K562 (cell line): ENCODE data around the gene ACBD4. TPM values are rescaled to one million over a fixed set of nuclear protein-coding genes. Genes with fewer than 3 reads are reported as not detected.

Experiments
- CHD1 ChIP-seq: fragments of 200-600 bp; sonication (generic); IDR thresholded peaks from one replicate; pipeline ENCODE4 v1.6.1; 2012; ENCODE audit warnings: mild to moderate bottlenecking, moderate library complexity, low read length, inconsistent platforms
- CREBBP ChIP-seq: IDR thresholded peaks from one replicate; pipeline ENCODE4 v1.6.1; 2012; ENCODE audit warnings: low read depth, mild to moderate bottlenecking, control low read depth, inconsistent platforms, low read length
- CTCF ChIP-seq, 3 experiments: IDR thresholded peaks in 2 of 3; conservative IDR thresholded peaks in 1 of 3; 2 replicates each; pipeline ENCODE4 v1.5.1; 2011 to 2012; ENCODE audit warnings: low read length in 3 of 3, mild to moderate bottlenecking in 3 of 3, control low read depth in 2 of 3, improper control_type of control experiment in 1 of 3, inconsistent platforms in 1 of 3, low read depth in 1 of 3, mixed read lengths in 1 of 3, moderate library complexity in 1 of 3; ENCODE audit not compliant: insufficient read depth in 2 of 3
- DNMT1 ChIP-seq: fragments of 450-650 bp; IDR thresholded peaks from 2 replicates; pipeline ENCODE4 v1.6.1; 2016; ENCODE audit warnings: antibody characterized with exemption, mild to moderate bottlenecking
- ELF1 ChIP-seq: fragments of 200-800 bp; sonication (Bioruptor generic); IDR thresholded peaks from 2 replicates; pipeline ENCODE4 v1.6.1; 2016; ENCODE audit warnings: missing genetic modification characterization, missing compliant biosample characterization
- HCFC1 ChIP-seq: IDR thresholded peaks from 2 replicates; pipeline ENCODE4 v1.6.1; 2012; ENCODE audit warnings: low read depth, low read length, improper control_type of control experiment
- MYC ChIP-seq, 2 experiments: fragments of 250-450 bp in 1 of 2; sonication (Bioruptor Pico) in 1 of 2; IDR thresholded peaks; 2 replicates each; pipeline versions ENCODE4 v1.5.1 to v1.6.1; 2012 to 2021; ENCODE audit warnings: low read depth in 2 of 2, borderline replicate concordance in 1 of 2, improper control_type of control experiment in 1 of 2, low read length in 1 of 2, mild to moderate bottlenecking in 1 of 2, moderate library complexity in 1 of 2
- RBM22 ChIP-seq: fragments of 200-400 bp; formaldehyde crosslinking; IDR thresholded peaks from 2 replicates; pipeline ENCODE4 v1.6.1; 2018; ENCODE audit warnings: low read length, low read depth; ENCODE audit not compliant: poor library complexity, severe bottlenecking
- SAP30 ChIP-seq: fragments of 200-600 bp; sonication (generic); IDR thresholded peaks from 2 replicates; pipeline ENCODE4 v1.6.1; 2012; ENCODE audit warnings: borderline replicate concordance, low read depth, mild to moderate bottlenecking, moderate library complexity, low read length, control low read depth, inconsistent platforms; ENCODE audit not compliant: insufficient read depth, poor library complexity, severe bottlenecking
- SRF ChIP-seq, 2 experiments: fragments of 250-450, 450-650 bp in 1 of 2; sonication (Bioruptor Pico) in 1 of 2; sonication (generic) in 1 of 2; formaldehyde crosslinking; IDR thresholded peaks; 2 replicates each; pipeline versions ENCODE4 v1.5.0 to v1.5.1; 2020 to 2022; ENCODE audit warnings: mild to moderate bottlenecking in 1 of 2, missing genetic modification reagents in 1 of 2
- TEAD1 ChIP-seq, 2 experiments: fragments of 450-650 bp in 1 of 2; sonication (generic) in 1 of 2; formaldehyde crosslinking; IDR thresholded peaks; 2 replicates each; pipeline versions ENCODE4 v1.4.0 to v1.8.0; 2020 to 2022; ENCODE audit warnings: mild to moderate bottlenecking in 2 of 2, missing genetic modification reagents in 1 of 2
- ZNF217 ChIP-seq: sonication (generic); formaldehyde crosslinking; IDR thresholded peaks from 2 replicates; pipeline ENCODE4 v1.8.0; 2022; ENCODE audit warnings: mild to moderate bottlenecking, missing genetic modification reagents
- polyA plus RNA-seq, 8 experiments: library from polyadenylated mRNA; depleted of rRNA in 4 of 8; stranded (reverse) in 5 of 8; unstranded in 3 of 8; fragments of >200 nt; fragmentation: Nextera tagmentation in 2 of 8; fragmentation: Illumina TruSeq in 1 of 8; extraction: Ambion mirVana in 2 of 8; extraction: Trizol in 1 of 8; gene quantifications; 2 replicates each; pipeline versions ENCODE4 v1.2.1 to v1.2.3, GENCODE V29; 2011 to 2014; ENCODE audit warnings: inconsistent platforms in 1 of 8, missing spikeins in 1 of 8
- total RNA-seq, 7 experiments: library from RNA; depleted of rRNA in 6 of 7; stranded (reverse); fragments of >200 nt in 6 of 7; fragmentation: Illumina TruSeq in 2 of 7; extraction: Trizol in 2 of 7; gene quantifications; 2 replicates each; pipeline versions ENCODE4 v1.2.1 to v1.2.3, GENCODE V29; 2011 to 2021; ENCODE audit warnings: low replicate concordance in 1 of 7
- TF ChIP-seq, protein P1 (sequence below), 2 experiments: fragments of 450-650 bp in 1 of 2; sonication (generic) in 1 of 2; formaldehyde crosslinking in 1 of 2; IDR thresholded peaks in 1 of 2; conservative IDR thresholded peaks in 1 of 2; 2 replicates each; pipeline versions ENCODE4 v1.6.1 to v1.8.1; 2016 to 2023; ENCODE audit warnings: mild to moderate bottlenecking in 2 of 2, moderate library complexity in 2 of 2, inconsistent platforms in 1 of 2, missing genetic modification reagents in 1 of 2
- TF ChIP-seq, protein P2 (sequence below), 2 experiments: fragments of 450-650 bp in 1 of 2; IDR thresholded peaks; 2 replicates each; pipeline ENCODE4 v1.6.1; 2011 to 2017; ENCODE audit warnings: low read depth in 2 of 2, antibody characterized with exemption in 1 of 2, borderline replicate concordance in 1 of 2, low read length in 1 of 2, mild to moderate bottlenecking in 1 of 2, mixed read lengths in 1 of 2; ENCODE audit not compliant: control insufficient read depth in 1 of 2

Gene ACBD4
- total and polyA plus RNA-seq, 9 of the 15 experiments (the other 6 are each of a cell fraction or from before 2014, with no cell fraction given): 0.14 to 6.9 (median 4.6) TPM

GRCh38 chr17:45148183-45149036 is 12.9 kb downstream of the ACBD4 start, which contains the start of gene HEXIM1 (continued):
- TF ChIP-seq, protein P1, sequence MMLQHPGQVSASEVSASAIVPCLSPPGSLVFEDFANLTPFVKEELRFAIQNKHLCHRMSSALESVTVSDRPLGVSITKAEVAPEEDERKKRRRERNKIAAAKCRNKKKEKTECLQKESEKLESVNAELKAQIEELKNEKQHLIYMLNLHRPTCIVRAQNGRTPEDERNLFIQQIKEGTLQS (IDR thresholded peaks at IDR 0.05): peak; percentile 57; the same call in 1 of the 2 replicates
- TF ChIP-seq, protein P1 (CRISPR knock-in tag; conservative IDR thresholded peaks at IDR 0.05): 0 out of 2 replicates have a peak, but pooled peaks have one; percentile 45
- TF ChIP-seq HCFC1 (peak; percentile 91), RBM22 (peak; percentile 98), TEAD1 (CRISPR knock-in tag; IDR thresholded peaks at IDR 0.05) (peak in 1 of 2 experiments; percentile 86; a peak in 3 of 4 replicates), CTCF (IDR thresholded peaks at IDR 0.05 in 2 of 3, conservative IDR thresholded peaks at IDR 0.05 in 1 of 3; ENCODE audit: insufficient read depth in 2 of 3, low read depth in 1 of 3, low read length in 3 of 3) (peak in 2 of 3 experiments; percentile 0 to 2; a peak in 1 of 6 replicates), CREBBP (peak; percentile 53), ELF1 (tag) (peak; percentile 96), ZNF217 (CRISPR knock-in tag) (no peak), MYC (IDR thresholded peaks at IDR 0.05; ENCODE audit: low read depth, low read length) (peak; percentile 20; the same call in 1 of the 2 replicates), MYC (CRISPR knock-in tag; IDR thresholded peaks at IDR 0.05; ENCODE audit: borderline replicate concordance, low read depth) (peak; percentile 79; the same call in 1 of the 2 replicates), CHD1 (peak; percentile 96), SRF (CRISPR knock-in tag; IDR thresholded peaks at IDR 0.05) (peak in 1 of 2 experiments; percentile 90; a peak in 1 of 4 replicates), DNMT1 (peak; percentile 87; the same call in 1 of the 2 replicates), SAP30 (no peak)
- TF ChIP-seq, protein P2, sequence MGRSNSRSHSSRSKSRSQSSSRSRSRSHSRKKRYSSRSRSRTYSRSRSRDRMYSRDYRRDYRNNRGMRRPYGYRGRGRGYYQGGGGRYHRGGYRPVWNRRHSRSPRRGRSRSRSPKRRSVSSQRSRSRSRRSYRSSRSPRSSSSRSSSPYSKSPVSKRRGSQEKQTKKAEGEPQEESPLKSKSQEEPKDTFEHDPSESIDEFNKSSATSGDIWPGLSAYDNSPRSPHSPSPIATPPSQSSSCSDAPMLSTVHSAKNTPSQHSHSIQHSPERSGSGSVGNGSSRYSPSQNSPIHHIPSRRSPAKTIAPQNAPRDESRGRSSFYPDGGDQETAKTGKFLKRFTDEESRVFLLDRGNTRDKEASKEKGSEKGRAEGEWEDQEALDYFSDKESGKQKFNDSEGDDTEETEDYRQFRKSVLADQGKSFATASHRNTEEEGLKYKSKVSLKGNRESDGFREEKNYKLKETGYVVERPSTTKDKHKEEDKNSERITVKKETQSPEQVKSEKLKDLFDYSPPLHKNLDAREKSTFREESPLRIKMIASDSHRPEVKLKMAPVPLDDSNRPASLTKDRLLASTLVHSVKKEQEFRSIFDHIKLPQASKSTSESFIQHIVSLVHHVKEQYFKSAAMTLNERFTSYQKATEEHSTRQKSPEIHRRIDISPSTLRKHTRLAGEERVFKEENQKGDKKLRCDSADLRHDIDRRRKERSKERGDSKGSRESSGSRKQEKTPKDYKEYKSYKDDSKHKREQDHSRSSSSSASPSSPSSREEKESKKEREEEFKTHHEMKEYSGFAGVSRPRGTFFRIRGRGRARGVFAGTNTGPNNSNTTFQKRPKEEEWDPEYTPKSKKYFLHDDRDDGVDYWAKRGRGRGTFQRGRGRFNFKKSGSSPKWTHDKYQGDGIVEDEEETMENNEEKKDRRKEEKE (IDR thresholded peaks at IDR 0.05; ENCODE audit: borderline replicate concordance in 1 of 2, control insufficient read depth in 1 of 2, low read depth in 2 of 2, low read length in 1 of 2): peak in 1 of 2 experiments; percentile 52; a peak in 1 of 4 replicates
